MM.1S (cell line): Measurements from ENCODE around the gene RAPGEFL1.

Source experiments
- DNase-seq: peaks from one replicate; pipeline ENCODE4 v3.0.0-alpha.2; 2015
- H2AFZ ChIP-seq: fragments of 300-600 bp; sonication (generic); 2 replicates; pipeline ENCODE4 v1.6.0; 2016; ENCODE audit warnings: antibody characterized with exemption, low read length
- H3F3A ChIP-seq: fragments of 300-600 bp; sonication (generic); 2 replicates; pipeline ENCODE4 v1.6.1; 2016; ENCODE audit warnings: mild to moderate bottlenecking, antibody characterized with exemption, low read length, moderate library complexity, mixed read lengths; ENCODE audit not compliant: insufficient read depth
- H3K27ac ChIP-seq: fragments of 300-600 bp; sonication (generic); 2 replicates; pipeline ENCODE4 v1.5.1; 2016; ENCODE audit warnings: mild to moderate bottlenecking, low read length
- H3K27me3 ChIP-seq: fragments of 300-600 bp; sonication (generic); replicated peaks from 2 replicates; pipeline ENCODE4 v1.6.0; 2016; ENCODE audit warnings: low read length; ENCODE audit not compliant: insufficient read depth
- H3K36me3 ChIP-seq: fragments of 300-600 bp; sonication (generic); replicated peaks from 2 replicates; pipeline ENCODE4 v1.6.1; 2016; ENCODE audit warnings: mild to moderate bottlenecking, low read length, mixed read lengths; ENCODE audit not compliant: insufficient read depth
- H3K4me1 ChIP-seq: fragments of 300-600 bp; sonication (generic); 2 replicates; pipeline ENCODE4 v1.6.1; 2016; ENCODE audit warnings: low read length, mixed read lengths
- H3K4me2 ChIP-seq: fragments of 300-600 bp; sonication (generic); 2 replicates; pipeline ENCODE4 v1.6.0; 2016; ENCODE audit warnings: low read depth, low read length
- H3K4me3 ChIP-seq: fragments of 300-600 bp; sonication (generic); 2 replicates; pipeline ENCODE4 v1.5.1; 2016; ENCODE audit warnings: low read length, mixed read lengths
- H3K79me2 ChIP-seq: fragments of 300-600 bp; sonication (generic); 2 replicates; pipeline ENCODE4 v1.6.1; 2016; ENCODE audit warnings: mixed run types, low read length, mixed read lengths
- H3K9ac ChIP-seq: fragments of 300-600 bp; sonication (generic); 2 replicates; pipeline ENCODE4 v1.6.1; 2016; ENCODE audit warnings: low read length, mixed read lengths
- H3K9me2 ChIP-seq: fragments of 300-600 bp; sonication (generic); replicated peaks from 2 replicates; pipeline ENCODE4 v1.6.1; 2016; ENCODE audit warnings: mild to moderate bottlenecking, low read length, mixed read lengths; ENCODE audit not compliant: insufficient read depth
- H3K9me3 ChIP-seq: fragments of 300-600 bp; sonication (generic); replicated peaks from 2 replicates; pipeline ENCODE4 v1.6.1; 2016; ENCODE audit warnings: mild to moderate bottlenecking, low read length, mixed read lengths; ENCODE audit not compliant: insufficient read depth
- H4K20me1 ChIP-seq: fragments of 300-600 bp; sonication (generic); 2 replicates; pipeline ENCODE4 v1.6.1; 2016; ENCODE audit warnings: mild to moderate bottlenecking, low read length, moderate library complexity, mixed read lengths; ENCODE audit not compliant: insufficient read depth
- CTCF ChIP-seq: fragments of 300-600 bp; sonication (generic); IDR thresholded peaks from 2 replicates; pipeline ENCODE4 v1.5.1; 2016; ENCODE audit warnings: antibody characterized with exemption, low read length, mixed read lengths
- EZH2 ChIP-seq: fragments of 300-600 bp; sonication (generic); optimal IDR thresholded peaks from 2 replicates; pipeline ENCODE3; 2017; ENCODE audit warnings: low read depth, mild to moderate bottlenecking, antibody characterized with exemption, low read length, mixed read lengths
- EZH2phosphoT487 ChIP-seq: fragments of 300-600 bp; sonication (generic); IDR thresholded peaks from 2 replicates; pipeline ENCODE4 v1.6.1; 2018; ENCODE audit warnings: antibody characterized with exemption, low read length

Gene RAPGEFL1

DNA sequence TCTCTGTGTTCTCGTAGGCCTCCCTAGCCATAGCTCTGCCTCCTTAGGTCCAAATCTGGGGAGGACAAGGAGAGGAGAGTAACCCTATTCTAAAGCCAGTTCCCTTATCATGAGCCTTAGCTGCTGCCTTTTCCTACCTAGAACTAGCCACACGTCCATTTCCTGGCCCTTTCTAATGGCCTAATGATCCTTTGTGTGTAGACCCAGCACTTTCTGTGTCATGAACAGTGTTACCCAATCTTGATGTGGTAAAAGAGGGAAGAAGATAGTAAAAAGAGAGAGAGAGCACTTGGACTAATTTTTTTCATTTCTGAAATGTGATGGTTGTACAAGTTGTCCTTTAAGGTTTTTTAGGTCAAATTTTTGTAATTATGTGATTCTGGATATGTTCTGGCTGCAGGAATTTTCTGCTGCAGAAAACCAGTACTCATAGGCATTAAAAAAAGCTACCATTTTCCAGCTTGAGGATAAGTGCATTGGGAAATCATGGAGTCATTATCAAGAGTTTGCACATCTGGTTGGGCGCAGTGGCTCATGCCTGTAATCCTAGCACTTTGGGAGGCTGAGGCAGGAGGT lies 18.7 kb upstream of the RAPGEFL1 start:
- Histone ChIP-seq H3K79me2 (peaks cover 60% of the 10 kb centered on the region), H3K9ac (no peak overlapping the region)

GRCh38 chr17:40159456-40159855 lies 17.8 kb upstream of the RAPGEFL1 start:
- Histone ChIP-seq H3K9me3 (no peaks in the 10 kb centered on the region), H3K4me1 (no peaks in the 10 kb centered on the region), H3K9ac (no peak overlapping the region), H3K4me3 (no peak overlapping the region), H3K9me2 (no peaks in the 10 kb centered on the region), H3K36me3 (peaks cover 14% of the 10 kb centered on the region), H2AFZ (no peak overlapping the region), H3K27ac (no peak overlapping the region), H4K20me1 (no peaks in the 10 kb centered on the region), H3F3A (no peaks in the 10 kb centered on the region), H3K27me3 (no peaks in the 10 kb centered on the region), H3K79me2 (peaks cover 57% of the 10 kb centered on the region), H3K4me2 (no peak overlapping the region)
- no peak for TF ChIP-seq EZH2
- TF ChIP-seq EZH2phosphoT487, result no peak
- TF ChIP-seq CTCF, result no peak
- no peak for DNase-seq

More for the DNA sequence above, 18.7 kb upstream of the RAPGEFL1 start:
- Histone ChIP-seq H3K36me3 (peaks cover 9% of the 10 kb centered on the region), H3K4me1 (no peaks in the 10 kb centered on the region), H2AFZ (no peak overlapping the region), H4K20me1 (no peaks in the 10 kb centered on the region), H3K27me3 (no peaks in the 10 kb centered on the region), H3K27ac (no peak overlapping the region), H3K4me2 (no peak overlapping the region), H3K9me3 (no peaks in the 10 kb centered on the region), H3K4me3 (no peak overlapping the region), H3F3A (no peaks in the 10 kb centered on the region), H3K9me2 (no peaks in the 10 kb centered on the region)
- TF ChIP-seq CTCF (no peak), EZH2 (no peak), EZH2phosphoT487 (no peak)
- no peak for DNase-seq

- no peak overlapping the region for H3K4me2 ChIP-seq
- H3K9ac ChIP-seq, result no peak overlapping the region
- H3K4me1 ChIP-seq, result no peaks in the 10 kb centered on the region
- no peak overlapping the region for H3K4me3 ChIP-seq
- H3K27ac ChIP-seq, result no peak overlapping the region
- no peak for TF ChIP-seq CTCF
- TF ChIP-seq EZH2phosphoT487, result no peak
- no peak for TF ChIP-seq EZH2
- H3K27me3 ChIP-seq, result no peaks in the 10 kb centered on the region
- peaks cover 8% of the 10 kb centered on the region for H3K36me3 ChIP-seq
- no peaks in the 10 kb centered on the region for H3F3A ChIP-seq
- H4K20me1 ChIP-seq, result no peaks in the 10 kb centered on the region
- no peaks in the 10 kb centered on the region for H3K9me3 ChIP-seq
- H3K79me2 ChIP-seq, result peaks cover 16% of the 10 kb centered on the region
- no peak overlapping the region for H2AFZ ChIP-seq
- DNase-seq, result no peak
- no peaks in the 10 kb centered on the region for H3K9me2 ChIP-seq
Observed at GRCh38 chr17:40167685-40168261, 9.5 kb upstream of the RAPGEFL1 start.
